Spleen (tissue), 11 donors: Measurements from ENCODE around the gene TBC1D22A. TPM values are rescaled to one million over a fixed set of nuclear protein-coding genes. Genes with fewer than 3 reads are reported as not detected.
A peak's percentile ranks its signal among the peaks of the same experiment; 100 is the strongest.

Experiments
- DNase-seq: peaks from one replicate; pipeline ENCODE4 v3.0.0-alpha.2; 2020
- H3K27ac ChIP-seq, 8 donors: fragments of 200-600 bp; sonication (generic) in 7 of 8; 1 replicate in 4 of 8; 2 replicates in 4 of 8; pipeline versions ENCODE4 v1.5.0 to v1.8.0; 2016 to 2021; ENCODE audit warnings: inconsistent platforms in 4 of 8, mild to moderate bottlenecking in 4 of 8, moderate library complexity in 1 of 8
- H3K27me3 ChIP-seq, 7 donors: fragments of 200-600 bp; sonication (generic) in 6 of 7; replicated peaks in 1 of 7; 1 replicate in 4 of 7; 2 replicates in 3 of 7; pipeline versions ENCODE4 v1.5.0 to v1.8.0; 2016 to 2021; ENCODE audit warnings: inconsistent platforms in 3 of 7, mild to moderate bottlenecking in 1 of 7
- H3K36me3 ChIP-seq, 6 donors: fragments of 200-600 bp; sonication (generic) in 5 of 6; 1 replicate in 4 of 6; 2 replicates in 2 of 6; pipeline versions ENCODE4 v1.5.0 to v1.8.0; 2016 to 2021; ENCODE audit warnings: inconsistent platforms in 2 of 6
- H3K4me1 ChIP-seq, 6 donors: fragments of 200-600 bp; sonication (generic) in 5 of 6; 1 replicate in 3 of 6; 2 replicates in 3 of 6; pipeline versions ENCODE4 v1.5.0 to v1.8.0; 2016 to 2021; ENCODE audit warnings: inconsistent platforms in 3 of 6
- H3K4me3 ChIP-seq, 8 donors: fragments of 200-600 bp; sonication (generic) in 7 of 8; 1 replicate in 4 of 8; 2 replicates in 4 of 8; pipeline versions ENCODE4 v1.5.0 to v1.8.0; 2016 to 2021; ENCODE audit warnings: inconsistent platforms in 4 of 8, mild to moderate bottlenecking in 4 of 8, moderate library complexity in 2 of 8
- H3K9me3 ChIP-seq, 8 donors: fragments of 200-600 bp; sonication (generic) in 7 of 8; 1 replicate in 4 of 8; 2 replicates in 4 of 8; pipeline versions ENCODE4 v1.5.0 to v1.8.0; 2016 to 2021; ENCODE audit warnings: inconsistent platforms in 4 of 8
- POLR2A ChIP-seq, 3 donors: fragments of 450-650 bp; IDR thresholded peaks; one replicate each; pipeline ENCODE4 v1.5.1; 2017; ENCODE audit warnings: antibody characterized with exemption in 3 of 3, mild to moderate bottlenecking in 1 of 3
- POLR2AphosphoS5 ChIP-seq, 3 donors: sonication (generic); formaldehyde crosslinking; IDR thresholded peaks; one replicate each; pipeline ENCODE4 v1.5.1; 2017; ENCODE audit warnings: antibody characterized with exemption in 3 of 3
- WGBS, 5 donors: extraction: QIAGEN DNeasy Blood & Tissue Kit in 3 of 5; methylation state at CpG; one replicate each; pipeline versions ENCODE4 v1.1.5 to v1.1.7; 2013 to 2018; 5-methylcytosine and 5-hydroxymethylcytosine counted together
- intact Hi-C: fragments of 100-400 bp; cut with DNase I; formaldehyde crosslinking; loops from one replicate; pipeline ENCODE4 v1.15.0; 2023; ENCODE audit warnings: low total_unique reads
- polyA plus RNA-seq, 3 donors: library from polyadenylated mRNA; stranded (reverse); fragments of 200-250 nt; gene quantifications; one replicate each; pipeline ENCODE4 v1.2.1, GENCODE V29; 2013
- total RNA-seq, 7 donors: library from RNA; depleted of rRNA in 3 of 7; stranded (reverse); fragments of >200 nt in 3 of 7; fragmentation: NEBNext Ultra II Directional in 4 of 7; extraction: Animal tissue kit (Norgen Biotek cat#: 25700) in 4 of 7; gene quantifications; one replicate each; pipeline versions ENCODE4 v1.1.0 to v1.2.1, GENCODE V29; 2016 to 2021
- TF ChIP-seq, protein P1 (sequence below), 11 experiments: fragments of 200-600 bp in 7 of 11; fragments of 450-650 bp in 4 of 11; sonication (generic) in 4 of 11; IDR thresholded peaks in 8 of 11; conservative IDR thresholded peaks in 3 of 11; 1 replicate in 7 of 11; 2 replicates in 4 of 11; pipeline versions ENCODE4 v1.4.0 to v1.8.0; 2016 to 2021; ENCODE audit warnings: antibody characterized with exemption in 11 of 11, inconsistent platforms in 4 of 11, mild to moderate bottlenecking in 1 of 11
- donor health status: healthy with polysubstance abuse.
- donor health status: DM: no; HTN: no; CAD: no; lungs with moderate emphysema.
- donor health status: DM: no; HTN: no; CAD: no.
- donor health status: Bipolar disorder and iron deficiency.
- donor health status: healthy.
- donor health status: DM: no; HTN: no; CAD: no.
- donor health status: DM: yes; HTN: yes; CAD: no.

The TBC1D22A gene
- total and polyA plus RNA-seq, 10 donors = 17.2 to 66.9 (median 49.6) TPM

DNA sequence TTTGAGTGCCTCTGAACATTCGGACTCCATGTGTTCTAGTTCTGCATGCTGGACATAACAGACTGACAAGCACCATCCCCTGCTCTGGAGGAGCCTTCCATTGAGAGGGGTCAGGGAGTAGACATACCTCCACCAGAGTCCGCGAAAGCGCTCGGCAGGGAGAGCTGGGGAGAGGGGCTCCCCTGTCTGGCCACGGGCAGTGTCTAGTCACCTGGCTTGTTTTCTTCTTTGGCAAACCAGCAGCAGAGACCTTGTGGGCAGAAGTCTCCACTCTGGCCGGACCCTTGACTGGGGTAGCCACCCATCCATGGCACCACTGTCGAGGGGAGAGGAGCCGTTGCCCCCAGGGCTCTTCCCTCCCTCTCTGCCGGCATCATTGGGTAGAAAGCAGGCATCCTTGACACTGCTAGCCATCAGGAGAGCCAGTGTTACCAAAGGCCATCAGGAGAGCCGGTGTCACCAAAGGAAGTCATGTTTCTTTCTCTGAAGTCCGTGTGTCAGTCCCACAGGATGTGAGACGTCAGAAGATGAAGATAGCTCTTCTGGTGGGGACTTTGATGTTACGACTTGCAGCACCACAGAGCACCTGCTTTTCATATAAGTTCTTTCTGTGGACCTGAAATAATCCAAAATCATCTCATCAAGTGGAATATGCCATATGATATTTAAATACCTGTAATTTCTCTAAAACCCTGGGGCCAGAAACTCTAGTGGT is 305.6 kb downstream of the TBC1D22A start:
- Histone ChIP-seq H3K4me1 (peaks cover 0 to 11% (median 5%) of the 10 kb centered on the region in 6 donors), H3K27ac (no peak overlapping the region), H3K4me3 (no peak overlapping the region), H3K27me3 (no peaks in the 10 kb centered on the region), H3K9me3 (no peaks in the 10 kb centered on the region), H3K36me3 (peaks cover 0 to 53% (median 3%) of the 10 kb centered on the region in 6 donors)
- peak; percentile 51 for DNase-seq
- intact Hi-C loops = no loop called here
- WGBS, 5 donors = 81 to 88% (median 85%) methylated on average over 12 to 14 of the region's 14 CpGs
- TF ChIP-seq POLR2AphosphoS5 (IDR thresholded peaks at IDR 0.05) (no peak), POLR2A (IDR thresholded peaks at IDR 0.05) (no peak)
- TF ChIP-seq, protein P1, sequence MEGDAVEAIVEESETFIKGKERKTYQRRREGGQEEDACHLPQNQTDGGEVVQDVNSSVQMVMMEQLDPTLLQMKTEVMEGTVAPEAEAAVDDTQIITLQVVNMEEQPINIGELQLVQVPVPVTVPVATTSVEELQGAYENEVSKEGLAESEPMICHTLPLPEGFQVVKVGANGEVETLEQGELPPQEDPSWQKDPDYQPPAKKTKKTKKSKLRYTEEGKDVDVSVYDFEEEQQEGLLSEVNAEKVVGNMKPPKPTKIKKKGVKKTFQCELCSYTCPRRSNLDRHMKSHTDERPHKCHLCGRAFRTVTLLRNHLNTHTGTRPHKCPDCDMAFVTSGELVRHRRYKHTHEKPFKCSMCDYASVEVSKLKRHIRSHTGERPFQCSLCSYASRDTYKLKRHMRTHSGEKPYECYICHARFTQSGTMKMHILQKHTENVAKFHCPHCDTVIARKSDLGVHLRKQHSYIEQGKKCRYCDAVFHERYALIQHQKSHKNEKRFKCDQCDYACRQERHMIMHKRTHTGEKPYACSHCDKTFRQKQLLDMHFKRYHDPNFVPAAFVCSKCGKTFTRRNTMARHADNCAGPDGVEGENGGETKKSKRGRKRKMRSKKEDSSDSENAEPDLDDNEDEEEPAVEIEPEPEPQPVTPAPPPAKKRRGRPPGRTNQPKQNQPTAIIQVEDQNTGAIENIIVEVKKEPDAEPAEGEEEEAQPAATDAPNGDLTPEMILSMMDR (IDR thresholded peaks at IDR 0.05 in 8 of 11, conservative IDR thresholded peaks at IDR 0.05 in 3 of 11) = no peak

DNA sequence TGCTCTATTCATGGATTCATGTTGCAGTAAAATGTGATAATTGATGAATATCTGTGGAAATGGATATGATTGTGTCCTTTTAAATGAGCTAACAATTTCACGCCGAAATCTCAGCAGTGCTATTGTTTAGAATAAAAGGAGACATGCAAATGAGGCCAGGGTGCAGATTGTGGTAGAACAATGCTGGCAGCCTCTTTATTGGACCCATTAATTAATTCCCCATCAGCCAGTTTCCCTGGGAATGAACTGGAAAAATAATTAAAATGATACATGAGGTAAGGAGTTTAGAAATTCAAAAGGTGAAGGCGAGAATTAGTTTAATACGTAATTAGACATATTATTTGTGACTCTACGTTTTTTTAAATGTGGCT is 306.2 kb downstream of the TBC1D22A start:
- no peaks in the 10 kb centered on the region for H3K27me3 ChIP-seq
- TF ChIP-seq, protein P1 (IDR thresholded peaks at IDR 0.05 in 8 of 11, conservative IDR thresholded peaks at IDR 0.05 in 3 of 11) = no peak
- TF ChIP-seq POLR2A (IDR thresholded peaks at IDR 0.05) (no peak), POLR2AphosphoS5 (IDR thresholded peaks at IDR 0.05) (no peak)
- peaks cover 0 to 3% (median 0%) of the 10 kb centered on the region in 8 donors for H3K9me3 ChIP-seq
- no peak for DNase-seq
- WGBS, 5 donors = 93 to 97% (median 95%) methylated on average over 5 of the region's 5 CpGs
- H3K4me3 ChIP-seq = no peak overlapping the region
- H3K27ac ChIP-seq = no peak overlapping the region
- peaks cover 0 to 11% (median 5%) of the 10 kb centered on the region in 6 donors for H3K4me1 ChIP-seq
- H3K36me3 ChIP-seq = peaks cover 0 to 53% (median 2%) of the 10 kb centered on the region in 6 donors
- intact Hi-C loops = no loop called here

DNA sequence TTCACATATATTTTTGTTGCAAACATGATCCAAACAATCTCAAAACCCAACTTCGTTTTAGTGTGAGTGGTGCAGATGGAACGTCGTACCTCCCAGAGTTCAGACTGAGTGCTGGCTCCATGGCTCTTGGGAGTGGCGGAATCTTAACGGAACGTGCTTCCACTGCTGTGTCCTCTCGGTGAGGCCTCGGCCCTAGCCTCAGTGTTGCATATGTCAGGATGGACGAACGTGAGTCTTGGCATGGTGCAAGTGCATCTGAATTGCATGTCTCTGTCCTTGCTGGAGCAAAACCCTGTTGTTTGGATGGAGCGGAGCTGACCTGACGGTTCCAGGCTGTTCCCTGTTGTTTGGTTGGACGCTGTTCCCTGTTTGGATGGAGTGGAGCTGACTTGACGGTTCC is 306.8 kb downstream of the TBC1D22A start:
- no peaks in the 10 kb centered on the region for H3K27me3 ChIP-seq
- peaks cover 0 to 9% (median 4%) of the 10 kb centered on the region in 8 donors for H3K9me3 ChIP-seq
- peaks cover 0 to 53% (median 3%) of the 10 kb centered on the region in 6 donors for H3K36me3 ChIP-seq
- H3K27ac ChIP-seq = no peak overlapping the region
- intact Hi-C loops = no loop called here
- 90 to 97% (median 96%) methylated on average over 10 to 14 of the region's 14 CpGs for WGBS, 5 donors
- peaks cover 0 to 11% (median 5%) of the 10 kb centered on the region in 6 donors for H3K4me1 ChIP-seq
- peak; percentile 10 for DNase-seq
- no peak overlapping the region for H3K4me3 ChIP-seq
- TF ChIP-seq, protein P1 (IDR thresholded peaks at IDR 0.05 in 8 of 11, conservative IDR thresholded peaks at IDR 0.05 in 3 of 11) = no peak
- TF ChIP-seq POLR2AphosphoS5 (IDR thresholded peaks at IDR 0.05) = no peak
- no peak for TF ChIP-seq POLR2A (IDR thresholded peaks at IDR 0.05)

DNA sequence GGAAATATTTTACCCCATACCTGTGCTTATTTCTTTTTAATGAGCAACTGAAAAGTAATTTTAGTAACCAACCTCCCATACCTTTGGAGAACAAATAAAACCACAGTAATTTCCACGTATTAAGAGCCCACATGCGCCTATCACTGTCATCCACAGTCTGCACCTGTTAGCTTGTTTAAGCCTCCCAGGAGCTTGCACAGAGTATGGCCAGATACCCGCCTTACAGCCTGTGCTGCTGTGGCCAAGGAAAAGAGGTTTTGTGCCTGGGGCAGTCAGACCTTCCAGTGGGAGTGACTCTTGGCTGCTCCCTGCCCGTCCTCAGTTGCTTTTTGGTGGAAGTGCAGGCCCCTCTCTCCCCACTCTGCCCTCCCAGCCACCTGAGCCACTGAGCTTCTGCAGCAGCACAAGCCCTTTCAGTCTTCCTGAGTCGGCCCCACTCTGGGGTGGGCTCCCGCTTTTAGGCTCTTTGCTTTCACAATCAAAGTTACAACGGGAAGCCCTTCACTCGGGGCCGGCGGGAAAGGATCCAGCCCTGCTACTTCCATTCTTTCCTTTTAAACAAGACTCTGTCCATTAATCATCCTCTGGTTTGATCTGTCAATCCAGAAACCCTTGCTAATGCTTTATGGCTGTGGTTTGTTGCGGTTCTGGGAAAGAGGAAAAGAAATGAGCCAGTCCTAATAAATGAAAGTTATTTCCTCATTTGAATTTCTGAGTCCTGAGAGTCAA is 308.8 kb downstream of the TBC1D22A start:
- 46 to 54% (median 47%) methylated on average over 11 of the region's 11 CpGs for WGBS, 5 donors
- intact Hi-C loops = no loop called here
- no peak overlapping the region for H3K27ac ChIP-seq
- no peak overlapping the region for H3K4me3 ChIP-seq
- peak; percentile 47 for DNase-seq
- H3K9me3 ChIP-seq = peaks cover 3 to 28% (median 23%) of the 10 kb centered on the region in 8 donors
- TF ChIP-seq POLR2AphosphoS5 (IDR thresholded peaks at IDR 0.05) (no peak), POLR2A (IDR thresholded peaks at IDR 0.05) (no peak)
- TF ChIP-seq, protein P1 (IDR thresholded peaks at IDR 0.05 in 8 of 11, conservative IDR thresholded peaks at IDR 0.05 in 3 of 11) = no peak
- H3K27me3 ChIP-seq = no peaks in the 10 kb centered on the region
- H3K36me3 ChIP-seq = peaks cover 0 to 49% (median 5%) of the 10 kb centered on the region in 6 donors
- peaks cover 0 to 7% (median 5%) of the 10 kb centered on the region in 6 donors for H3K4me1 ChIP-seq
